Astrocyte (in vitro differentiated cells and primary cell): ENCODE results near the gene UGT1A10.

Source experiments
- EZH2 ChIP-seq: IDR thresholded peaks from 2 replicates; pipeline ENCODE4 v1.6.1; 2012; ENCODE audit warnings: mild to moderate bottlenecking, low read length, inconsistent platforms; ENCODE audit not compliant: insufficient read depth
- TF ChIP-seq, protein P1 (sequence below): IDR thresholded peaks from 2 replicates; pipeline ENCODE4 v1.5.1; 2011; ENCODE audit warnings: low read depth, mild to moderate bottlenecking, inconsistent platforms, low read length, moderate library complexity; ENCODE audit not compliant: insufficient read depth

DNA sequence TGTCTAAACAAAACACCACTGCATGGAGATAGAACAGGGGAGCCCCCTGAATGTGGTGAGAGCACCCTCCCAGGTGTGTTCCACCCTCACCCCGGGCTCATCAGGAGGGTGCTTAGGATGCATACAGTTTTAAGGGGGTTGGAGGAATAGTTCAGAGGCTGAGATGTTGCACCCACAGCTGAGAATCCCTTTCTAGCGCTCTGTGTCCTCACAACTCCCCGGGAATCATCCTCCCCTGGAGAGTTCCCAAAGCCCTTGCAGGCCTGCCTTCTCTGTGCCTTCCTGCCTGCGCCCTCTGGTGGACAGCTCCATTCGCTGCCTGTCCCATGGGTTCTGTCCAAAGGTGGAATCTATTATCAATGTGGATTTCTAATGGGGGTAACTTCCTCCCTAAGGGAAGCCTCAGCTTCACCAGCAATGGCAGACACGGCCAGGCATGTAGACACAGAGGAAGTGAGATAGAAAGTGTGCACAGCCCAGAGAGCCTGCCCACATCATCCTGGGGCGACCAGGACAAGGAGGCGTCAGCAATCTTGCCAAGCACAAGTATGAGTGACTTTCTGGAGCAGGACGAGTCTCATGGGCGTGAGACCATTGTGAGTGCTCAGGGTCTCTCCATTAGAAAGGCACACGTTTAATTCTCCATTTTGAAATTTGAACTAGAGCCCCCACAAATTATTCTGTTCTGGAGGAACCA lies 75.2 kb downstream of the UGT1A10 start:
- TF ChIP-seq, protein P1, sequence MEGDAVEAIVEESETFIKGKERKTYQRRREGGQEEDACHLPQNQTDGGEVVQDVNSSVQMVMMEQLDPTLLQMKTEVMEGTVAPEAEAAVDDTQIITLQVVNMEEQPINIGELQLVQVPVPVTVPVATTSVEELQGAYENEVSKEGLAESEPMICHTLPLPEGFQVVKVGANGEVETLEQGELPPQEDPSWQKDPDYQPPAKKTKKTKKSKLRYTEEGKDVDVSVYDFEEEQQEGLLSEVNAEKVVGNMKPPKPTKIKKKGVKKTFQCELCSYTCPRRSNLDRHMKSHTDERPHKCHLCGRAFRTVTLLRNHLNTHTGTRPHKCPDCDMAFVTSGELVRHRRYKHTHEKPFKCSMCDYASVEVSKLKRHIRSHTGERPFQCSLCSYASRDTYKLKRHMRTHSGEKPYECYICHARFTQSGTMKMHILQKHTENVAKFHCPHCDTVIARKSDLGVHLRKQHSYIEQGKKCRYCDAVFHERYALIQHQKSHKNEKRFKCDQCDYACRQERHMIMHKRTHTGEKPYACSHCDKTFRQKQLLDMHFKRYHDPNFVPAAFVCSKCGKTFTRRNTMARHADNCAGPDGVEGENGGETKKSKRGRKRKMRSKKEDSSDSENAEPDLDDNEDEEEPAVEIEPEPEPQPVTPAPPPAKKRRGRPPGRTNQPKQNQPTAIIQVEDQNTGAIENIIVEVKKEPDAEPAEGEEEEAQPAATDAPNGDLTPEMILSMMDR: peak; percentile 92
- no peak for TF ChIP-seq EZH2
